ENCODE measurements around the gene TFAP2E.

The TFAP2E gene

GRCh38 chr1:35572296-35572695 lies 818 bp upstream of the TFAP2E start:
- Histone ChIP-seq H2BK15ac (replicated peaks; ENCODE audit: low read depth) (no peak overlapping the region), H3K56ac (ENCODE audit: low read length) (no peak overlapping the region), H4K8ac (ENCODE audit: low read depth, low read length) (no peak overlapping the region), H3K18ac (ENCODE audit: low read length) (no peak overlapping the region), H2BK5ac (ENCODE audit: low read length) (no peak overlapping the region), H3K36me3 (ENCODE audit: control insufficient read depth, insufficient read depth, low read length) (no peaks in the 10 kb centered on the region), H3K9ac (ENCODE audit: low read length) (no peak overlapping the region), H3K23ac (ENCODE audit: low read length) (no peak overlapping the region), H2AK5ac (ENCODE audit: low read length) (no peak overlapping the region), H4K5ac (ENCODE audit: low read length) (no peak overlapping the region), H3K4ac (ENCODE audit: low read depth, low read length) (no peak overlapping the region), H3K79me2 (ENCODE audit: control insufficient read depth, insufficient read depth, low read length) (no peaks in the 10 kb centered on the region), H2BK120ac (ENCODE audit: low read depth, low read length) (no peak overlapping the region), H3K79me1 (ENCODE audit: low read length) (no peaks in the 10 kb centered on the region), H3K4me2 (ENCODE audit: low read length) (no peak overlapping the region), H3K4me1 (ENCODE audit: control insufficient read depth, low read depth, low read length) (peaks cover 7% of the 10 kb centered on the region), H3K27ac (ENCODE audit: low read depth, low read length) (no peak overlapping the region), H3K27me3 (ENCODE audit: insufficient read depth, low read length, poor library complexity) (peaks cover 51% of the 10 kb centered on the region), H3K4me3 (ENCODE audit: low read length) (no peak overlapping the region)
- no CpG with 5 or more reads among the region's 2 CpGs for WGBS (ENCODE audit: extremely low coverage, insufficient coverage, low lambda C conversion rate)
- DNase-seq: no peak

GRCh38 chr1:35574125-35574654 lies 1.1 kb downstream of the TFAP2E start:
- Histone ChIP-seq H2BK15ac (replicated peaks; ENCODE audit: low read depth) (no peak overlapping the region), H3K4me2 (ENCODE audit: low read length) (peak overlapping the region; percentile 10), H3K27ac (ENCODE audit: low read depth, low read length) (no peak overlapping the region), H3K79me1 (ENCODE audit: low read length) (no peaks in the 10 kb centered on the region), H3K4me3 (ENCODE audit: low read length) (no peak overlapping the region), H3K9ac (ENCODE audit: low read length) (no peak overlapping the region), H3K36me3 (ENCODE audit: control insufficient read depth, insufficient read depth, low read length) (no peaks in the 10 kb centered on the region), H3K23ac (ENCODE audit: low read length) (peak overlapping the region; percentile 29), H2BK120ac (ENCODE audit: low read depth, low read length) (no peak overlapping the region), H4K8ac (ENCODE audit: low read depth, low read length) (no peak overlapping the region), H4K5ac (ENCODE audit: low read length) (no peak overlapping the region), H3K4ac (ENCODE audit: low read depth, low read length) (no peak overlapping the region), H3K4me1 (ENCODE audit: control insufficient read depth, low read depth, low read length) (peaks cover 7% of the 10 kb centered on the region), H3K18ac (ENCODE audit: low read length) (no peak overlapping the region), H3K56ac (ENCODE audit: low read length) (peak overlapping the region; percentile 22), H2BK5ac (ENCODE audit: low read length) (no peak overlapping the region), H3K79me2 (ENCODE audit: control insufficient read depth, insufficient read depth, low read length) (no peaks in the 10 kb centered on the region), H2AK5ac (ENCODE audit: low read length) (no peak overlapping the region), H3K27me3 (ENCODE audit: insufficient read depth, low read length, poor library complexity) (peaks cover 52% of the 10 kb centered on the region)
- no CpG with 5 or more reads among the region's 48 CpGs for WGBS (ENCODE audit: extremely low coverage, insufficient coverage, low lambda C conversion rate)
- no peak for DNase-seq

- Histone ChIP-seq H3K18ac (ENCODE audit: low read length) (no peak overlapping the region), H3K36me3 (ENCODE audit: control insufficient read depth, insufficient read depth, low read length) (no peaks in the 10 kb centered on the region), H3K56ac (ENCODE audit: low read length) (peak overlapping the region; percentile 37), H2BK120ac (ENCODE audit: low read depth, low read length) (no peak overlapping the region), H3K9ac (ENCODE audit: low read length) (no peak overlapping the region), H2BK5ac (ENCODE audit: low read length) (no peak overlapping the region), H4K5ac (ENCODE audit: low read length) (no peak overlapping the region), H3K4me2 (ENCODE audit: low read length) (no peak overlapping the region), H3K4me3 (ENCODE audit: low read length) (no peak overlapping the region), H3K4ac (ENCODE audit: low read depth, low read length) (no peak overlapping the region), H4K8ac (ENCODE audit: low read depth, low read length) (no peak overlapping the region), H2AK5ac (ENCODE audit: low read length) (no peak overlapping the region), H3K27me3 (ENCODE audit: insufficient read depth, low read length, poor library complexity) (peaks cover 52% of the 10 kb centered on the region), H3K79me1 (ENCODE audit: low read length) (no peaks in the 10 kb centered on the region), H3K4me1 (ENCODE audit: control insufficient read depth, low read depth, low read length) (peaks cover 7% of the 10 kb centered on the region), H3K27ac (ENCODE audit: low read depth, low read length) (no peak overlapping the region), H2BK15ac (replicated peaks; ENCODE audit: low read depth) (no peak overlapping the region), H3K23ac (ENCODE audit: low read length) (peak overlapping the region; percentile 29), H3K79me2 (ENCODE audit: control insufficient read depth, insufficient read depth, low read length) (no peaks in the 10 kb centered on the region)
- no CpG with 5 or more reads among the region's 30 CpGs for WGBS (ENCODE audit: extremely low coverage, insufficient coverage, low lambda C conversion rate)
- peak; percentile 65 for DNase-seq
Observed at GRCh38 chr1:35574655-35575415, 1.7 kb downstream of the TFAP2E start.

- Histone ChIP-seq H3K27ac (ENCODE audit: low read depth, low read length) (no peak overlapping the region), H3K4me2 (ENCODE audit: low read length) (no peak overlapping the region), H3K4me3 (ENCODE audit: low read length) (no peak overlapping the region), H3K9ac (ENCODE audit: low read length) (no peak overlapping the region), H2AK5ac (ENCODE audit: low read length) (peak overlapping the region; percentile 23), H3K36me3 (ENCODE audit: control insufficient read depth, insufficient read depth, low read length) (no peaks in the 10 kb centered on the region), H3K27me3 (ENCODE audit: insufficient read depth, low read length, poor library complexity) (peaks cover 52% of the 10 kb centered on the region), H3K4ac (ENCODE audit: low read depth, low read length) (no peak overlapping the region), H3K79me2 (ENCODE audit: control insufficient read depth, insufficient read depth, low read length) (no peaks in the 10 kb centered on the region), H3K56ac (ENCODE audit: low read length) (no peak overlapping the region), H3K23ac (ENCODE audit: low read length) (no peak overlapping the region), H4K8ac (ENCODE audit: low read depth, low read length) (no peak overlapping the region), H3K79me1 (ENCODE audit: low read length) (no peaks in the 10 kb centered on the region), H2BK15ac (replicated peaks; ENCODE audit: low read depth) (no peak overlapping the region), H2BK120ac (ENCODE audit: low read depth, low read length) (no peak overlapping the region), H3K4me1 (ENCODE audit: control insufficient read depth, low read depth, low read length) (peaks cover 7% of the 10 kb centered on the region), H3K18ac (ENCODE audit: low read length) (no peak overlapping the region), H2BK5ac (ENCODE audit: low read length) (no peak overlapping the region), H4K5ac (ENCODE audit: low read length) (no peak overlapping the region)
- WGBS (ENCODE audit: extremely low coverage, insufficient coverage, low lambda C conversion rate): no CpG with 5 or more reads among the region's 5 CpGs
- no peak for DNase-seq
Observed at GRCh38 chr1:35575416-35575958, 2.4 kb downstream of the TFAP2E start.

DNA sequence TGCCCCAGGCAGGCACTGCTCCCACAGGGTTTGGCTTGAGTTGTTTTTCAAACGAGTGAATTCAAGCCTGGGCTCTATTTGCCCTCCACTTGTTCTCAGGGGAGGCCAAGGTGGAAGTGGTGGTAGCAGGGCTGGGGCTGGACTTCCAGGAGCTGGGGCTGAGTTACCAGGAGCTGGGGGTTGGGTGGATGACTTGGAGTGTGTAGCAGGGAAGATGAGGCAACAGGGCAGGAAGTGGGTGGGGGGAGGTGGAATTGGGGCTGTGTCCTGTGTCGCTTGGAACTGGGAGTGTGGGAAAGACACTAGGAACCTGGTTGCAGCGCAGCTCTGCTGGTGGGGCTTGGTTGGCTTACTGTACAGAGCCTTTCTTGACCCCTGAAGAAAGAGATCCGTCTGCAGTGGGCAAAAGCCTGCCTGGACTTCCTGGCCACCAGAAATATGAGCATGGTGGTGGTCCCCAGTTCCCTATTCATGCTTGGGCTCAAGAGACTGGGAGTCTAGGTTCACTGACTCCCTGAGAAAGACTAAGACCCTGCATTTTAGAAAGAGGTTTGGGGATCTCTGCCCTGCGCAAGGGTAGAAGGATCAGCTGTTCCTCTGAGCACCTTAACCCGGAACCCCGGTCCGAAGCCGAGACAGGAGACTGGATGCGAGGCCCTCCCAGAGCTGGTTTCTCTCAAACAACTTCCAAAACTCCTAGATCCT lies 3.1 kb downstream of the TFAP2E start:
- Histone ChIP-seq H3K23ac (ENCODE audit: low read length) (no peak overlapping the region), H3K9ac (ENCODE audit: low read length) (peak overlapping the region; percentile 22), H3K4me3 (ENCODE audit: low read length) (no peak overlapping the region), H3K27ac (ENCODE audit: low read depth, low read length) (no peak overlapping the region), H2AK5ac (ENCODE audit: low read length) (no peak overlapping the region), H2BK120ac (ENCODE audit: low read depth, low read length) (no peak overlapping the region), H3K56ac (ENCODE audit: low read length) (peak overlapping the region; percentile 5), H3K27me3 (ENCODE audit: insufficient read depth, low read length, poor library complexity) (peaks cover 52% of the 10 kb centered on the region), H3K79me2 (ENCODE audit: control insufficient read depth, insufficient read depth, low read length) (no peaks in the 10 kb centered on the region), H3K18ac (ENCODE audit: low read length) (no peak overlapping the region), H3K4me2 (ENCODE audit: low read length) (peak overlapping the region; percentile 4), H3K36me3 (ENCODE audit: control insufficient read depth, insufficient read depth, low read length) (no peaks in the 10 kb centered on the region), H3K4ac (ENCODE audit: low read depth, low read length) (no peak overlapping the region), H4K8ac (ENCODE audit: low read depth, low read length) (no peak overlapping the region), H2BK5ac (ENCODE audit: low read length) (no peak overlapping the region), H4K5ac (ENCODE audit: low read length) (no peak overlapping the region), H3K4me1 (ENCODE audit: control insufficient read depth, low read depth, low read length) (peaks cover 7% of the 10 kb centered on the region), H2BK15ac (replicated peaks; ENCODE audit: low read depth) (no peak overlapping the region), H3K79me1 (ENCODE audit: low read length) (no peaks in the 10 kb centered on the region)
- DNase-seq: peak; percentile 74
- WGBS (ENCODE audit: extremely low coverage, insufficient coverage, low lambda C conversion rate): no CpG with 5 or more reads among the region's 10 CpGs

Data from mesendoderm (in vitro differentiated cells).